Left lobe of liver (tissue), 2 donors: ENCODE measurements around the gene PFN2. TPM values are rescaled to one million over a fixed set of nuclear protein-coding genes. Genes with fewer than 3 reads are reported as not detected.
"Not testable (repeated sequence)": the region's sequence is repeated elsewhere in the genome, so short reads cannot be mapped to it uniquely, and the experiment has no call there.

Source experiments
- ATAC-seq: fragments of 200-7000 bp; cut with Tn5 transposase; one replicate; pipeline ENCODE4 v1.9.1; 2020; ENCODE audit warnings: mild to moderate bottlenecking, moderate library complexity
- DNase-seq: peaks from one replicate; pipeline ENCODE4 v3.0.0-alpha.2; 2020; ENCODE audit warnings: low spot score
- total RNA-seq: library from RNA; stranded (reverse); gene quantifications from one replicate; pipeline ENCODE4 v1.2.1, GENCODE V29; 2021
- donor health status: DM: no; HTN: no; CAD: no; lungs with moderate emphysema.
- donor health status: DM: no; HTN: yes; CAD: no.

PFN2 gene, protein sequence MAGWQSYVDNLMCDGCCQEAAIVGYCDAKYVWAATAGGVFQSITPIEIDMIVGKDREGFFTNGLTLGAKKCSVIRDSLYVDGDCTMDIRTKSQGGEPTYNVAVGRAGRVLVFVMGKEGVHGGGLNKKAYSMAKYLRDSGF
- 7.5 TPM for total RNA-seq

GRCh38 chr3:149970716-149971402, at the start of gene PFN2:
Gene PFN2, minus strand, starts transcription at chr3:149970895. Its CDS starts 39 bp downstream, at chr3:149970856.
- ATAC-seq: peak; percentile 83
- peak; percentile 63 for DNase-seq

- no peak for DNase-seq
- no peak for ATAC-seq
Measured at GRCh38 chr3:150015901-150016300, 45.2 kb upstream of the PFN2 start.

DNA sequence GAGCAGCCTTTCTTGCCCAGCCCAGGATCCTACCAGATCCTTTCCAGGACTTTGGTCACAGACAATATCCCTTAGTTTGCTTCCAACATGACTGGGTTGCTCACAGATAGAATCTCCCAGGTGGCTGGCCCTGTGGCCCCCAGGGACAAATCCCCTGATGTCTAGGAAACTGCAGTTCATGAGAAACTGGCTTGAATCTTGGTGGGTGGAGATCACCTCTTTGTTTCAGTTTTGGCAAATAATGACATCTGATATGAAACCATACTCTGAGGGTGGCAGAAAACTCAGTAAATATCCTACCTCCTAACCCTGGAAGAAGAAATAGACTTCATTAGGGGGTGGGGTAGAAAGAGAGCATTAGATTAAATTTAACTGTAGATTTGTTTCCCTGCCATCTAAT, 44.1 kb upstream of the PFN2 start:
- ATAC-seq: no peak

GRCh38 chr3:150013801-150014200, 43.1 kb upstream of the PFN2 start:
- DNase-seq (no peak), ATAC-seq (no peak)

More for the DNA sequence above, 44.1 kb upstream of the PFN2 start:
- DNase-seq: no peak

GRCh38 chr3:150006794-150007193, 36.1 kb upstream of the PFN2 start:
- no peak for DNase-seq
- ATAC-seq: no peak

DNA sequence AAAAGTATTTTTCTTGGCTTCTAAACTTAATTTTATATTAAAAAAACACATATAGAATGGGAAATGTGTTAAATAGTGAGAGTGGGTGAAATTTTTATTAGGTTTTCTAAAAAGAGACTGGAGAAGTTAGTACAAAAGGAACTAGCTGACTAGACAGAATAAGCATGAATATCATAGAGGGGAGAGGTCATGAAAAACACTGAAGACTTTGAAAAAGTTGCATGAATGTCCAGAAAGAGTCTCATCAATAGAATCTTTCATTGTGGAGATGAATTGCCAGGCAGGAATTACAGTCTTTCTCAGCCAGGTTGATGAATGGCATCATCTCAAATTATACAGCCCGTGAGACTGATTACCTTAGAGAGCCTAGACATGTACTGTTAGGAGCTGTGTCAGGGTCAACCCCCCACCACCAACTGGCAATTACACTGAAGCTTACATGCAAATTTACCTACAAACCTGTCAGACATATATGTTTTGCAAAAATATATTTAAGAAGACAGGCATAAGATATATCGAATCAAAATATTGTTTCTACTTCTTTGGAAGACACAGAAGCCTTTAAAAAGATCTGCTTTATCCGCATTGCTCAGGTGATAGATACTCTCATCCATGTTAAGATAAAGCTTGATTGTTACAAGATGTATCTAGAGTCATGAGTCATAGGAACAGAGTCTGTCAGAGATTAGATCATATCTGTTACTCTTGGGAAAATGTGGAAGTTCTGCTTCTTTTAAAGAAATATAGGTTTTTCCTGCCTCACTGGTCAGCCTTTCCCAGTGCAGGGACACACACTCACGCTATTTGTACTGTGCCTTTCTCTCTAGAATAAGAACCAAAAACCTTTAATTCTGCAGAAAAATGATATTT, 34.8 kb upstream of the PFN2 start:
- no peak for DNase-seq
- ATAC-seq: no peak

- DNase-seq (no peak), ATAC-seq (no peak)
Measured at GRCh38 chr3:150000641-150001040, 29.9 kb upstream of the PFN2 start.

DNA sequence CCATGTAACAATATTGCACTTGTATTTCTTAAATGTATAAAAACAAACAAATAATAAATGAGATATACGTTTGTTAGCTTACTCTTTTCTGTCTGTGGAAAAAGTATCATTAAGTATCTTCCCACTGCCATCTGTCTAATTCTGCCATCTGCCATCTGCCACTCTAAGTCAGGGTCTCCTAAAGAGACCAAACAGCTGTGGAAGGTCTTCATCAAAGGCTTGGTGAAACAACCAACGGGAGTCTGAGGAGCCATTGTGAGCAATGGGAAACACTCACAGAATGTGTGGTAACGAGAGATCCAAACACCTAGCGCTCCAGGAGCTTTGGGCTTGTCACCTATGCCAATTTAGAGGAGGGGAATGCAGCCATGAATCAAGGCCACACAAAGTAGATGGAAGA, 28.7 kb upstream of the PFN2 start:
- DNase-seq (no peak), ATAC-seq (no peak)

DNA sequence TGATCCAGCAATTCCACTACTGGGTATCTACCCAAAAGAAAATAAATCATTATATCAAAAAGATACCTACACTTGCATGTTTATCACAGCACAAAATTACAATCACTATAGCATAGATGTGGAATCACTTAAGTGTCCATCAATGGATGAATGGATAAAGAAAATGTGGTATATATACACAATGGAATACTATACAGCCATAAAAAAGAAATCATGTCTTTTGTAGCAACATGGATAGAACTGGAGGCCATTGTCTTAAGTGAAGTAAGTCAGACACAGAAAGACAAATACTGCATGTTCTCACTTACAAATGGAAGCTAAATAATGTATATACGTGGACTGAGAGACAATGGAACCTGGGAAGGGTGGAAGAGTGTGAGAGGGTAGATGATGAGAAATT, 28.3 kb upstream of the PFN2 start:
- DNase-seq (no peak), ATAC-seq (no peak)

DNA sequence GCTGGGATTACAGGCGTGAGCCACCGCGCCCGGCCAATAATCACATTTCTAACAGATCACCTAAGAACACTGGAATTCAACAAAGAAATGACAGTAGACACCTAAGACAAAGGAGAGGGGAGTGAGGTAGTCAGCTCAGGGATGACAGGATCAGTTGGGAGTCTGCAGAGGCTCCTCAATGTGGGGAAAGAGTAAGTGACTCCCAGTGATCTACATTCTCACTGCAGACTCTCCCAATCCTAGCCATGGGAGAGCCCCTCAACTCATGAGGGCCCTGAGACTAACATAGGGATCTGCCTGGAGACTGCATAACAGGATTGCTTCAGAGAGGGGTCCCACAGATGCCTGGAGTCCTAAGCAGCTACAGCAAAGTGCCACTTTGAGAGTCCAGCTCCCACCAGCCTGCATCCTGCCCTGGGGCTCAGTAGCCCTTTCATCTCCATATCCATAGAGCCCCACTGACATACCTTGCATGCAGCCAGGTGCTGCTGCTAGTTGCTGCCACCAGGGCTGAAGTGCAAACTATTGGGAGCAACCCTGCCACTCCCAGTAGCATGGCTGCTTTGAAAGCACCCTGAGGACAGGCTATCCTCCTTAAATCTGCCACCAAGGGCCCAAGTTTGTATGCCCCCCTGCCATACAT, 21.8 kb upstream of the PFN2 start:
- DNase-seq (no peak), ATAC-seq (no peak)

DNA sequence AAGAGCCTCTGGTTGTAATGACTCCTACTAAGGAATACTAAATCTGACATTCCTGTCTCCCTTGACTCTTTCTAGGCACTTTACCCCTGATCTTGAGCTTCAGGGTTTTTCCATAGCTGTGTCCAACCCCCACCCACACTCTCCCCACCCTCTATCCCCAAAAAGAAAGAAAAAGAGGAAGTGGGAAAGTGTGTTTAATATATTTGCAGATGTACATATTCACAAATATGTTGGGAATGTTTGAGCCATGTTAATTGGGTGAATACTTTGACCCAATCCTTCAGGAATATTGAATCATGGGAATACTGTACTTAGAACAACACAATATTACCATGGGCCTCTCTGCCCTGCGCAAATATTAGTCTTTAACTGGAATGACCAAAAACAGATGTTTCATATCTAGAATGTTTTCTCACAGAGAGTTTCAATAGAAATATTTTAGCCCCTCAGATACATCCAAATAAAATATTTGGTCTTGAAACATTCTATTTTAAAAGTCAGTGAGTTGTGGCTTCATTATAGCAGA, 19.8 kb upstream of the PFN2 start:
- ATAC-seq (no peak), DNase-seq (no peak)

DNA sequence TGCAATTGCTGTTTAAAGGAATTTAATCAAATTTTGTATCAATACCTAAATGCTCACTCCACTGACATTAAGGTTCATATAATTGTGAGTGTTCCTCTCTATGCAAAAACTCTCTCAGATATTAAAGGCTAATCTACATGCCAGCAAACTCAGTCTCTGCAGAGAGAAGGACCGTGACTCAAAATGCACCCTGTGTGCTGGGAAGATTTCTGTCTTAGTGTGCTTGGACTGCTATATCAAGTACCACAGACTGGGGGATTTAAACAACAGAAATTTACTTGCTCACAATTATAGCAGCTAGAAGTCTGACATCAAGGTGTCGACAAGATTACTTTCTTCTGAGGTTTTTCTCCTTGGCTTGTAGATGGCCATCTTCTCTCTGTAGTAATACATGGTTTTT, 18.6 kb upstream of the PFN2 start:
- no peak for DNase-seq
- no peak for ATAC-seq

DNA sequence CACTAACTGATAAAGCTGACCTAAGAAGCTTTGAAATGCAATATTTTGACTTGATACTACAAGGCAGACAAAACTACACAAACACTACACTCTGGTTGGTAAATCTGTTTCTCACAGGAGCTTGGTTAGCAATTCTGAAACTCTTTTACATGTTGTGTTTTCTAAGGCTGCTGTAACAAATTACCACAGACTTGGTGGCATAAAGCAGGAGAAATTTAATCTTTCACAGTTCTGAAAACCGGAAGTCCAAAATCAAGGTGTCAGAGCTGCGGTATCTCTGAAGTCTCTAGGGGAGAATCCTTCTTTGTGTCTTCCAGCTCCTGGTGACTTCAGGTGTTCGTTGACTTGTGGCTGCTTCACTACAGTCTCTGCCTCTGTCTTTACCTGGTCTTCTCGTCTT, 12.9 kb upstream of the PFN2 start:
- no peak for DNase-seq
- ATAC-seq: no peak

DNA sequence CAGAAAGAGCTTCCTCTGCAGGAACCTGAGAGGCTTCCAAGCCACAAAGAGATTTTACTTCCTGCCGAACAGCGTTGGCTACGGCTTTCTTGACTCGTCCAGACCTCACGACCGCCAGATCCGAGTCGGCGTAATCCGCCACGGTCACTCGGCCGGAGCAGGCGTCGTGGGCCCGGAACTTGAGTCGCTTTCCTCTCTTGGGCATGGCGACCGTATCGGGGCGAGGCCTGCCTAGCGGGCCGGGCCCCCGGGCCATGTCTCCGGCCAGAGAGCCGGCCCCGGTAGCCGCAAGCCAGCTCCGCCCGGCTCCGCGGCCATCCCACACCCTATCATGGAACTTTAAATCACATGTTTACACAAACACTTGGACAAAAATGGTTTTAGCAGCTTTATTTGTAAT, 12.4 kb upstream of the PFN2 start:
- ATAC-seq, DNase-seq: not testable (repeated sequence)

GRCh38 chr3:149981979-149982378, 11.3 kb upstream of the PFN2 start:
- not testable (repeated sequence) for DNase-seq
- peak; percentile 92 for ATAC-seq

- DNase-seq (no peak), ATAC-seq (no peak)
Measured at GRCh38 chr3:149977386-149977785, 6.7 kb upstream of the PFN2 start.

- DNase-seq: no peak
- ATAC-seq: no peak
Measured at GRCh38 chr3:149975919-149976318, 5.2 kb upstream of the PFN2 start.

DNA sequence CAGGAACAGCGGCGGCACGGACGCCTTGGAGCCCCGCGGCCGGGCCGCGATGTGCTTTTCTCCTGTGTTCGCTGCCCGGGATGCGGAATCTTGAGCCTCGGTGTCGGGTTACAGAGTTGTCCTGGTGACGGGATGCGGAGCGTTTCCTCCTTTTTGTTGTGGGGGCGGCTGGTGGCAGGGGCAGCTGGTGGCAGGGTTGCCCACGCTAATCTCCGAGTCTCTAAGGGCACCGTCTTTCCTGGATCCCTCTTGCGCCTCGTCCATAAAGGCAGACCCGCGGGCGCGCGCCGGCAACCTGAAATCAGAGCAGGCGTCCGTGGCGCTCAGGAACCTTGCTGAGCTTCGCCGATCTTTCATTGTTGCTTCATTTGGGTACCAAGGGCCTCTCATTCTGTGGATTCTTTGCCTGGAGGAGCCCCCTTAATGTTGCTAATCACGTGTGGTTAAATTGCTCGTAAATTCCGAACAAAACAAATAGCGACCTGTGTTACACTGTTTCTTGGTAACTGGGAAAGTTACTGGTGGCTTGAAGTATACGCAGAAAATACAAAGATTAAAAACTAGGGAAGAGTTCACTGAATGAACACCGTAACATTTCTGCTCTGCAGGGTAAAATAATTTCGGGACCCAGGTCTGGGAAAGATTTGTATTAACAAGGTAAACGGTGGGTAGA, 844 bp upstream of the PFN2 start:
- DNase-seq: peak; percentile 53
- ATAC-seq: peak; percentile 50

- ATAC-seq: peak; percentile 76
Measured at GRCh38 chr3:149969940-149970715, 567 bp downstream of the PFN2 start.

More at GRCh38 chr3:149969940-149970715, 567 bp downstream of the PFN2 start:
- peak; percentile 78 for DNase-seq
